HG03135 (cell line): ENCODE measurements around the gene PIAS2.
A peak's percentile ranks its signal among the peaks of the same experiment; 100 is the strongest.
"Not testable (repeated sequence)": the region's sequence is repeated elsewhere in the genome, so short reads cannot be mapped to it uniquely, and the experiment has no call there.

Experiments used
- ATAC-seq: cut with Tn5 transposase; IDR thresholded peaks from one replicate; pipeline ENCODE4 v1.9.1; 2021; ENCODE audit warnings: mild to moderate bottlenecking, moderate library complexity; ENCODE audit not compliant: unreplicated experiment

The PIAS2 gene, protein sequence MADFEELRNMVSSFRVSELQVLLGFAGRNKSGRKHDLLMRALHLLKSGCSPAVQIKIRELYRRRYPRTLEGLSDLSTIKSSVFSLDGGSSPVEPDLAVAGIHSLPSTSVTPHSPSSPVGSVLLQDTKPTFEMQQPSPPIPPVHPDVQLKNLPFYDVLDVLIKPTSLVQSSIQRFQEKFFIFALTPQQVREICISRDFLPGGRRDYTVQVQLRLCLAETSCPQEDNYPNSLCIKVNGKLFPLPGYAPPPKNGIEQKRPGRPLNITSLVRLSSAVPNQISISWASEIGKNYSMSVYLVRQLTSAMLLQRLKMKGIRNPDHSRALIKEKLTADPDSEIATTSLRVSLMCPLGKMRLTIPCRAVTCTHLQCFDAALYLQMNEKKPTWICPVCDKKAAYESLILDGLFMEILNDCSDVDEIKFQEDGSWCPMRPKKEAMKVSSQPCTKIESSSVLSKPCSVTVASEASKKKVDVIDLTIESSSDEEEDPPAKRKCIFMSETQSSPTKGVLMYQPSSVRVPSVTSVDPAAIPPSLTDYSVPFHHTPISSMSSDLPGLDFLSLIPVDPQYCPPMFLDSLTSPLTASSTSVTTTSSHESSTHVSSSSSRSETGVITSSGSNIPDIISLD

DNA sequence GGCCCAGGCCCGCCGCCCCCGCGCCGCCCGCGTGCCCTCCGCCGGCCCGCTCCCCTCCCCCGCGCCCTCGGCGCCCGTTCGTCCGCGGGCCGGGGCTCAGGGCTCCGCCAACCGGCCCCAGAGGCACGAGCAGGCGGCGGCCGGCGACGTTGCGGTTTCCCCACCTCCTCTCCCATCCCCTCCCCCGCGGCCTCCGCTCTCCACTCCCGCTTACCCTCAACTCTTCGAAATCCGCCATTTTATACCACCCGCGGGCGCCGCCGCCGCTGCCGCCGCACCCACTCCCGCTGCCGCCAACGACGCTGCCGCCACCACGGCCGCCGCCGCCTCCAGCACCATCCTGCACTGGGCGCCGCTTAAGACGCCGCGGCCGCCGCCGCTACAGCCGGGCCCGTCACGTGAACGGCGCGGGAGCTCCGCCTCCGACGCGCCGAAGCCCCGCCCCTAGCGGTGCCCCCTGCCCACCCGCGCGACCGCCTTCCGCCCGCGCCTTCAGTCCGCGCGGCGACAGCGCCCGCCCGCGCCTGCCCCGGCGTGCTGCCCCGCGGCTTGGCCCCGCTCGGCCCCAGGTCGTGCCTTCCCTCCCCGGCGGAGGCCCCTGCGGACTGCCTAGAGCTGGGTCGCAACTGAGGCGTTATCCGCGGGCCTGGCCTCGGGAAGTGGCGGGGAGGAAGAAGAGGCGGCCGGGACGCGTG is at the start of gene PIAS2, which contains the start of gene KATNAL2:
TSS of gene PIAS2 (minus strand) at position 400 of the 695 bp plus-strand sequence. CDS start at position 238, 162 bp downstream.
TSS of gene KATNAL2 (plus strand) at position 495 of the 695 bp plus-strand sequence. CDS start 29,271 bp downstream, outside the sequence.
- ATAC-seq, result peak; percentile 81

DNA sequence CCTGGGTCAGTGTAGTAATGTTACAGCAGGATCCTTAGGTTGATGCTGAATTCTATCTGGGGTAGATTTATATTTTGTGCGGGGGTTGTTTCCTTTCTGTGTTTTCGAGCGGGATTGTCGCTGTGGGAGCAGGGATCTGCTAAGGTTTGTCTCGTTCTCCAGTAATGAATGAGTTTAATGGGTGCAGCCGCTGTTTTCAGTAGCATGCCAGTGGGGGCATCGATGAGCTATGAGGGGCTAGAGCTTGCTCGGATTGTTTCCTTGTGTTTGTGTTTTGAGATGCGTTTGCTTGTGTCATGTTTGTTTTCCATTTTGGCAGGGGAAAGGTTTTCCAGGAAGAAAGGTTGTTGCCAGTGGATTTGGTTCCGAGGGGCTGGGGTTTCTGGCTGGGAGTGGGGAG is 49.0 kb upstream of the PIAS2 start:
- not testable (repeated sequence) for ATAC-seq

DNA sequence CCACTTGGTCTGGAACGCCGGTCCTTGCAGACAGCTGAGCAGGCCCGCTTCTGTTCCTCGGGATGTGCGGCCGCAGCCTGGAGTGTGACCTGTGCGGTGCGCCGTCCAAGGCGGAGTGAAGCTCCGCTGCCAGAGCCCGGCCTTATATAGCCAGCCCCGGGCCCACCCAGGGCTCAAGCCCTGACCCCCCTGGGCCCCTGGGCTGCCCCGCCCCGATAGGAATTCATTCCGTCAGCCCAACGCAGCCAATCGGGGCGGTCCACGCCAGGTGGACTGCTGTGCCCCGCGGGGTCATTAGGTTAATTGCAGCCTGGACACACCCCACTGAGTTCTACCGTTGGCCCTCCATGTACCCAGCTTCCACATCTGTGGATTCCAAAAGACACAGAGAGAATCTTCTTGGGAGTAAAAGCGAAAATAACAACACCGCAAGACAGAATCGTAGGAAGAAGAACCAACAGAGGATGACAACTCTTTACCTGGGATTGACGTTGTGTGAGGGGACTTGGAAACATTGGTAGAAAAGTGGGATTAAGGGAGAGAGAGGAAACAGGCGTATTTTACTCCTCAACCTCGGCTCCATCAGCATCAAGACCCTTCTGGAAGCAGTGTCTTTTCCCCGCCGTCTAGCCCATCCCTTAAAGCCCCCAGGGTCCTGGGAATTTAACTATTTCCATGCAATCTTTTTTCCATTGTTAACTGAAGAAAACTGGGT is 47.4 kb upstream of the PIAS2 start:
- not testable (repeated sequence) for ATAC-seq

DNA sequence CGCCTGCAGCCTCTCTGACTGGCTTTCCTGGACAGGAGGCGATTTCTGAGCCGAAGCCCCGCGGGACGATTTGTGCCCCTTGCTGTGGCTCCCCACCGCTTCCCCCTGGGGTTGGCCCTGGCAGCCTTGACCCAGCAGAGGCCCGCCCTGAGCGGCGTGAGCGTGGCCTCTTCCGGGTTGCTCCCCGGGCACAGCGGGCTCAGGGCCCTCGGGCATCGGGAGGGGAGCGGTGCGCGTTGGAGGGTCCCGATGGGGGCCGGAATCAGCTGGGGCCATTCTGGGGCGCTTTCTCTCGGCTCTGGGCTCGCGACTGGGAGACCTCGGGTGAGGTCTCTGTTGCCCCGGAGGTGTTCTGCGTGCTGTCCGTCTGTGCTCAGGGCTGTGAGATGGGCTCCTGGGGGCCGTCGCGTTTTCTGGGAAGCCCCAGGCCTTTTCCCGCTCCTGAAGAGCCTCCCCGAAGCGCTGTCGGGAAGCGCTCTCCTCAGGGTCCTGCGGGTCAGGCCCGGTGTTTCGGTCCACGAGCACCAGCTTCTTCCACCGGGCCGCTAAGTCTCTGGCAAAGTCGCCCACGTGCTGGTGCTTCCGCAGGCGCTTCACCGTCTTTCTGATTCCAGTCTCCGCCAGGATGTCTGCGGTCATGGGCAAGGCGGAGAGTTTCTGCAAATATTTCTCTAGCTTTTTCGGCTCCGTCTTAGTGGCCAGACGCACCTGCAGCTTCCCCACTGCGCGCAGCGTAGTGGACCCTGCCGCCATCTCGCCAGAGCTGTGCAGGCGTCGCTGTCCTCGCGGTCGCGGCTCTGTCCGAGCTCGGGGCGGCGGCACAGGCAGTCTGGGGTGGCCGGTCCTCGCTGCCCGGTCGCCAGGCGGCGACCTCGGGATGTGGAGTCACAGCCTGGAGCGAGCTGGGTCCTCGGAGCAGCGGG is 46.6 kb upstream of the PIAS2 start:
- ATAC-seq, result not testable (repeated sequence)

DNA sequence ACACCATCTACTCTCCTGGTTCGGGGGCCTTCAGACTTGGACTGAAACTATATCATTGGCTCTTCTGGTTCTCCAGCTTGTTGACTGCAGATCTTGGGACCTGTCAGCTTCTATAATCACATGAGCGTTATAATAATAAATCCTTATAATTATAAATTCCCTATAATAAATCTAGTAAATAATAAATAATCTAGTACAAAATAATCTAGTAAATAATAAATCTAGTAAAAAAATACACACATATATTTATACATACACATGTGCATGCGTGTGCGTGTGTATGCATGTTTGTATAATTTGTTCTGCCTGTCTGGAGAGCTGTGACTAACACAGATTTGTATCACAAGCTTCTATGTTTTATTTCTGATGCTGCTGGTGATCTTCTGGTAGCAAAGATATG is 40.9 kb upstream of the PIAS2 start:
- no peak for ATAC-seq

DNA sequence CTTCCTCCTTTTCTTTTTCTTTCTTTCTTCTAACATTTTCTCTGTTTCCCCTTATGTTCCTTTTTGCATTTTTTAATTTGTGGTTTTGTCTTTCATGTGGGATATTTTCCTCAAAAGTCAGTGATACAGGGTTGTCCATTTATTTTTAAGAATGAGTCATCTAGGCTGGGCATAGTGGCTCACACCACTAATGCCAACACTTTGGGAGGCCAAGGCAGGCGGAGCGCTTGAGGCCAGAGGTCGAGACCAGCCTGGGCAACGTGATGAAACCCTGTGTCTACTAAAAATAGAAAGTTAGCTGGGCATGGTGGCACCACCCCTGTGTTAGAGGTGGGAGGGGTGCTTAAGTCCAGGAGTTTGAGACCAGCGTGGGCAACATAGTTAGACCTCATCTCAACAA is 35.9 kb upstream of the PIAS2 start:
- no peak for ATAC-seq

DNA sequence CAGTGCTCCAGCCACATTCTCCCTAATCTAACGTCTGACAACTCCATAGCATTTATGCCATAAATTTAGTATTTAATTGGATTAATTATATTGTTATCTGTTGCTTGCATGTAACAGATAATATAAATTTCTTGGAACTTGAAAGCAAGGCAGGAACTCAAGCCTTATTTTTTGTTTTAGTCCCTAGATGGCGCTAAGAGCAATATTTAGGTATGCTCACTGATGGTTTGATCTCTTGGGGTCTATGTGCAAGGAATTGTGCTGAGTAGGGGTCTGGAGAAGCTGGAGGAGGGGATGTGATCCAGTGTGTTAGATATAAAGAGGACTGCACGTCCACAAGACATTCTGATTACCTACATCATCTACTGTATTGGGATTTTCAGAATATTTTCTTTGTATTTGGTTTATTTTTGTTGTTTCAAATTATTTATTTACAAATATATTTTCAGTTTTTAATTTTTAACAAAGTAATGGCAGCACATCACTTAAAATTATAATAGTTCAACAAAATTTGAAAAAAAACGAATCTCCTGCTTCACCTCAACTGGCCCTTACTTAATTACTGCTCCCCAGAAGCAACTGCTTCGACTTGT is 32.9 kb upstream of the PIAS2 start:
- ATAC-seq, result no peak

DNA sequence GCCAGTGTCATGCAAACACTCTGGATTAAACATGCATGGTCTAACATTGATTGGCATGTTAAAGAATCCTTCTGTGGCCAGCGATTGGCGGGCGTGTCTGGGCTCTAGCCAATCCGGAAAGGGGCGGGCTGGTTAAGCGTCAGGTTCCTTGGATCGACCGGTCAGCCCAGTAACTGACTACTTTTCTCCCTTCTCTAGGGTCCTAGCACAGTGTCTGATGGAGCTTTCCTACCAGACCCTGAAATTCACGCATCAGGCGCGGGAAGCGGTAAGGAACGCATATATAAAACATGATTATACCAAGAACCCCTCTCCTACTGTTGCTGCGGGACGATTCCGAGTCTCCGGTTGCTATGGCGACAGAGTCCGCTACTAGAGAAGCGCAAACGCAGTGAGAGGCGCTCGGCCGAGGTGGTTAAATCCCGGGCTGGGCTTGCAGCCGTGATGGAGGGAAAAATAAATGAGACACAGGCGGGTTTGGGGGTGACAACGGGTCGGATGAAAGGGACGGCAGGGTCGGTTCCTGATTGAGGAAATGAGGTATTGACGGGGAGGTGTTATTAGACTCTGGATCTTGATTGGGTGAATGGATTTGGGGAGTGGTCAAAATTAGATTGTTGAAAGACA is 29.5 kb upstream of the PIAS2 start:
- ATAC-seq, result peak; percentile 94

DNA sequence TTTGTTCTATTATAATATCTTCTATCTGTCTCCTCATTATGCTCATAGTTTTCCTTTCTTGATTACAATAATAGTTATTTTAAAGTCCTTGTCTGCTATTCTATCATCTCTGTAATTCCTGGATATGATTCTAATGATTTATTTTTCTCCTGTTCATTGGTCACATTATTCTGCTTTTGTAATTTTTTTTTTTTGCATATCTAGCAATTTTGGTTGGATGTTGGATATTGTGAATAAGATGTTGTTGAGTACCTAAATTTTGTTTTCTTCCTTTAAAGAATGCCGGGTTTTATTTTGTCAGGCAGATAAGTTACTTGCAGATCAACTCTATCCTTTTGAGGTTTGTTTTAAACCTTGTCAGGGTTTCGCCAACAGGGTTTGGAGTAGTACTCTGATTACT is 25.3 kb upstream of the PIAS2 start:
- no peak for ATAC-seq

DNA sequence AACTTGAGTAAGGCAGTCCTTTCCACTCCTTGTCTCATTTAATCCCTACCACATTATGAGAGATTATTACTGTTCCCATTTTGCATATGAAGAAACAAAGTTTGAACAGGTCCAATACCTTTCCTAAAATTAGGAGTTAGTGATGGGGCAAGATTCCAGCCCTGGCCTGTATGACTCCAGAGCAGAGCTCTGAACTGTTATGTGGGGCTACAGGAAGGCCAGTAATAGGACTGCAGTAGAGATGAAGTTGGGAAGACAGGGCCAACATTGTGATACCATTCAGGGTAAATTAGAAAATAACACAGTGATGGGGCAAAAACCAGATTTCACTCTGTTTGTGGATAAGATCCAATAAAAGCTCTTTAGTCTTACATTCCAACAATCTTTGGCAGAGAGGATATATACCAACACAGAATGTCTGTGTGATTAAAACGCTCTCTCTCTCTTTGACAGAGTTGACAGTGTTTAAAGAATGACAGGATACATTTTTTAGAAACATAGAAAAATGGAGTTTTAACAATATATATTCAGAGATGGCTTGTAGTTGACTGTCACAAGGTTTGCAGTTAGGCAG is 22.8 kb upstream of the PIAS2 start:
- ATAC-seq, result no peak

DNA sequence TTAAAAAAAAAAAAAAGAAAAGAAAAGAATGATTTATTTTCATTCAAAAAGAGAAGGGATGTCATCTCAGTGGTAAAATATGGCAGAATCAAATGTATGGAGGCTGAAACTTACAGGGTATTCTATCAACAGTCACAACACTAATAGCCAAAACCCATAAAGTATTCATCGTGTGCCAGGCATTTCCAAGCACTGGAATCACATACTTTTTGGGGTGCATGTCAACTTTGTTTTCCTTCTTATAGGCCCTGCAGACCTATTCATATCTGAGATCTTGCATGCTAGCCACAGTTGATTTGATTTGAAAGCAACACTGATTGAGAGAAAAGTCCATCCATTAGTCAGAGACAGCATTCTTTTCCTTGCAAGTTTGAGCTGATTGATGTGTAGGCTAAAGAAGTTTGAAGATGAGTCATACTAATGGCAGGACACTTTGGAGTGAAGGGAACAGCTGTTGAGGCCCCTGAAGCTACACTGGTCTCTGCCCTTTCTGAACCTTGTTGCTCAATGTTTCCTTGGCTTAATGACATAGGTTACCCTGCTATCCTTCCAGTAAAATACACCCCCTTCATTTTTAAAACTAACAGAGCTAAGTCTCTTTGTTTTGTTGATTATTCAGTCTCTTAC is 22.1 kb upstream of the PIAS2 start:
- no peak for ATAC-seq

DNA sequence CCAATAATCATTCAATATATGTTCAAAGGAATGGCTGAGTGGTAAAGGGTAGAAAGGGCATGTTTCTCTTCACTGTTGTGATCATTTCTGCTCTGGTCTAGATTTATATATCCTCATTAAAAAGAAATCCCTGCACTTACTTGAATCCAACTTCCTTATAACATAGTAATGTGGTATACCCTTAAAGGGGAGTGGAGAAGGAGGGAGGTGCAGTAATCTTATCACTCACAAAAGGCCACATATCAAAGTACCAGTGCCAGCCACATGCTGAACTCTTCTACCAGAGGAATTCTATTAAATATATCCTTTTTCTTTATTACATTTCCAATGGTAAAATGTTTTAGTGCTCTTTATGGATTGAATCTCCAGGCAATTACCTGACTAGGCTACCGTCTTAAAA is 3.3 kb upstream of the PIAS2 start:
- ATAC-seq, result no peak

DNA sequence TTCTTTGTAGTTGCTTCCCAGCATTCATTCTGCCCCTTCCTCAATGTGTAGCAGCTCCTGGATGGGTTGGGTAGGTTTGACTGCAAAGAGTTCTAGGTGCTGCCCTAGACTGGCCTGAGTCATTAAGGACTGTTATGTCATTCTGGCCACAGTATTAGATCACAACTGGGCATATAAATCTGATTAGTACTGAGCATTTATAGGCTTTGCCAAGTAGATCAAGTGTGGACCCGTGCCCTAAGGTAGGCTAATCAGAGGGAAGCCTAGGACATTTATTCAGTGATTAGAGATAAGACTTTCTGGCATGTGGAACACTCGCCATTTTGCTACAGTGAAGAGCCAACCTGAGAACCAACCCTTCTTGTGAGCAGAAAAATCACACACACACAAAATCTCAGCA is 2.8 kb upstream of the PIAS2 start:
- no peak for ATAC-seq

DNA sequence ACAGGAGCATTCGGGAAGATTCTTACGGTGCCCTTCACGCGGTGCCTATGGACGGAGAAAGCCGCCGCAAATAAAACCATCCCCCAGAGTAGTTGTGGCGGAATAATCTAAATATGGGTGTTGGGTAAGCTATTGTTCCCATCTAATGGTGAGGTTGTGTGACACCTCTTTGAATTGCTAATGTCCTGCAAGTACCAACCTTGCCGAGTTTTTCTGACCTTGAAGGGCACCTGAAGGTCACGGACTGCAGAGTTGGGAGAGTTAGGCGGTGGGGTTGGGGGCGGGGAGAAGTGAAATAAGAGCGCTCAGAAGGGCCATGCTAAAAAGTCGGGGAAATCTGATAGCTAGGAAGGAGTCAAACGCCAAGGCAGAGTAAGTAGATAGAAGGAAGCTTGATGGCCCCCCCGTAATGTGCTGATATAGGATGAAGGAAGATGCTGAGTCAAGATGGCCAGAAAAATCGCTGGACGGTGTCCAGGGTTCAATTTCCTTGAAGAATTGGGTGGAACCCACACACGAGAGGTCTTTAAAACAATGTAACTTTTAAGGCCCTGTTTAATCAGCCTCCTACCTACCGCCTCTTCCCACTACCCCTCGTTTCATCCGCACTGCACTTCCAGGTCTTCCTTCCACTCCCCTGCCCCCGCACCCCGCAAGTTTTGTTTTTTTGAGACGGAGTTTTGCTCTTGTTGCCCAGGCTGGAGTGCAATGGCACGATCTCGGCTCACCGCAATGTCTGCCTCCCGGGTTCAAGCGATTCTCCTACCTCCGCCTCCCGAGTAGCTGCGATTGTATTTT is 695 bp upstream of the PIAS2 start:
- ATAC-seq, result peak; percentile 19

DNA sequence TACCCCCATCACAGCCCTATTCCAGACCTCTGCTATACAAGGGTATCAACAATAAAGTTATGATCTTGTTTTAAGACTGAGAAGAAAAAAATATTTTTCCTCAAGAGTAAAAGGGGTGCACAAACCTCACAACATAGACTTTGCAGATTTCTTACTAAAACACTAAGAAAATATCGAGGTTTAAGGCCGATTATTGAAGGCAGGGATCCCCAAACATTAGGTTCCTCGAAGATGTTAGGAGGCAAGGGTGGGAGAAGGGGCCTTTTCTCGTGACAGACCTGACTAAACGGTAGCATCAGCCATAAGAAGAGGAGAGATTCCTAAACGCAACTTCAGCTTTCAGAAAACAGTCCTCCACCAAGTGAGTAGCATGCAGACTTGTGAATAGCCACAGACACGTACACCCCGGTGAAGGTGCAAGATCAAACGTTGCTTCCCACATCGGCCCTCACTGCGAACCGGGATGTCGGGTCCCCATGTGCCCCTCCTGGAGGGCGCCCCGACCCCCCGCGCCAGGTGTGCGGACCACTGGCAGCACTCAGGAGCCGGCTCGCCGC is 678 bp downstream of the PIAS2 start:
- peak; percentile 34 for ATAC-seq

DNA sequence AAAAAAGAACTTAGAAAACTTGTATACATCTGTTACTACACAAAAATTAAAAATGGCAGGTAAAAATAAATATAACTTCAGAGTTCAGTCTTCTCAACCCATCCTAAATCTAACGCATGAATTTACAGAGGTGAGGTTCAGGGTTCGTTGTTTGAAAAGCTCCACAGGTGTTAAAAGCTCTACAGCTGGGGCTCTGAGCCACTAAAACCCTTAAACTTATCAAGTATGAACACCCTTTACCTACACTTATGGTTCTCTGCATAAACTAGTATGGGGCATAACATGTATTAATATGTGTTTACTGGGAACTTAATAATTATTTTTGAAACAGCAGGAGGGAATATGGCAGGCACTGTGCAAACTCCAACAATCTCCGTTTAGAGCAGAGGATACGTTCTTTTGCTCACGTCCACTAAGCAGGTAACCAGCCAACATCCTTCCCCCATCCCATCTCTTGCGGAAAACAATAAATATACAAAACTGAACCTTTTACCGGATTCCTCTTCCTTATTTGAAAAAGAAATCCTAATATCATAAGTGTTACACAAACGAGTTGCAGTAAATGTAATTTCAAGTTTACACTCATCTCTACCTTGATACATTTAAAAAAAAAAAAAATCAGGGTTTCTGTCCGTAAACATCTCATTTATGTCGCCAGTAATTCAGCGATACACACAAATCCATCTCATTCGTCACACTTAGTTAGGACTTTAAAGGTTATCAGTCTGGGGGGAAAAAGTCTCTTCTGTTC is 1.3 kb downstream of the PIAS2 start:
- no peak for ATAC-seq

DNA sequence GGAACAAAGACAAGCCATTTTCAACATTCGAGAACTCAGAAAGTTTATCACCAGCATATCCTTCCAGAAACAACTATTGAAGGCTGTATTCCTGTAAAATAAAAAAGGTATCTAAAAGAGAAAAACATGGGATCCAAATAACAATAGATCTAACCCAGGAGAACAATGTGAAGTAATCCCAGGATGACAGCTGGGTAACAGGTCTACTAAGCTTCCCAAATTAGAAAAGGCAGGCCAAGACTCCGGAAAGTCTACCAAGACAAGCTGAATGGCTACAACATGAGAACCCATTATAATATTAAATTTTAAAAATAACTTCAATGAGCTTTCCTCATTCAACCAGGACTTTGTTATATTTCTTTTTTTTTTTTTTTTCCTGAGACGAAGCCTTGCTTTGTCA is 6.5 kb downstream of the PIAS2 start:
- ATAC-seq, result no peak
